Stimulated activated CD8-positive, alpha-beta memory T cell treated with anti-CD3 and anti-CD28 coated beads, Interleukin-7, amount 100 ng/mL, for 4 hours (primary cell): ENCODE data around the gene CATSPER1.
"Not testable (repeated sequence)": the region's sequence is repeated elsewhere in the genome, so short reads cannot be mapped to it uniquely, and the experiment has no call there.

Source experiments
- DNase-seq, 2 donors: peaks; one replicate each; pipeline ENCODE4 v3.0.0-alpha.2; 2020; ENCODE audit warnings: low read depth in 2 of 2

CATSPER1 gene

GRCh38 chr11:66020618-66021357 is 5.5 kb downstream of the CATSPER1 start:
- DNase-seq = peak in 1 of 2 donors; percentile 43

- DNase-seq = no peak
Measured at GRCh38 chr11:66020212-66020611, 6.1 kb downstream of the CATSPER1 start.

- peak; percentile 57 to 74 for DNase-seq
Measured at GRCh38 chr11:66017321-66017720, 9.0 kb downstream of the CATSPER1 start.

- no peak for DNase-seq
Measured at GRCh38 chr11:66016793-66017177, 9.5 kb downstream of the CATSPER1 start.

- DNase-seq = no peak
Measured at GRCh38 chr11:66015936-66016792, 10.1 kb downstream of the CATSPER1 start.

- no peak for DNase-seq
Measured at GRCh38 chr11:66015454-66015881, 10.8 kb downstream of the CATSPER1 start.

GRCh38 chr11:66014804-66015453 is 11.3 kb downstream of the CATSPER1 start:
- DNase-seq = no peak

GRCh38 chr11:66013762-66014100 is 12.5 kb downstream of the CATSPER1 start:
- no peak for DNase-seq

GRCh38 chr11:66012946-66013761 is 13.1 kb downstream of the CATSPER1 start:
- no peak for DNase-seq

- no peak for DNase-seq
Measured at GRCh38 chr11:66012371-66012945, 13.8 kb downstream of the CATSPER1 start.

GRCh38 chr11:66011785-66012303 is 14.4 kb downstream of the CATSPER1 start, which contains the start of gene CST6:
Gene CST6, plus strand, starts transcription at chr11:66012008. Its CDS starts 37 bp downstream, at chr11:66012045.
- no peak for DNase-seq

- no peak for DNase-seq
Measured at GRCh38 chr11:66011239-66011784, 15.0 kb downstream of the CATSPER1 start.

- not testable (repeated sequence) for DNase-seq
Measured at GRCh38 chr11:66010036-66010435, 16.2 kb downstream of the CATSPER1 start.

- no peak for DNase-seq
Measured at GRCh38 chr11:66008468-66009101, 17.7 kb downstream of the CATSPER1 start.

- no peak for DNase-seq
Measured at GRCh38 chr11:66008095-66008467, 18.2 kb downstream of the CATSPER1 start.

- no peak for DNase-seq
Measured at GRCh38 chr11:66007201-66007634, 19.1 kb downstream of the CATSPER1 start.

- no peak for DNase-seq
Measured at GRCh38 chr11:66006891-66007176, 19.4 kb downstream of the CATSPER1 start.

- DNase-seq = no peak
Measured at GRCh38 chr11:66006134-66006890, 20.0 kb downstream of the CATSPER1 start.

GRCh38 chr11:66004186-66004585 is 22.1 kb downstream of the CATSPER1 start:
- no peak for DNase-seq

- DNase-seq = no peak
Measured at GRCh38 chr11:66003291-66003690, 23.0 kb downstream of the CATSPER1 start.
